ENCODE data around the gene EIF4G3.
"Not testable (repeated sequence)": the region's sequence is repeated elsewhere in the genome, so short reads cannot be mapped to it uniquely, and the experiment has no call there.

EIF4G3 gene

DNA sequence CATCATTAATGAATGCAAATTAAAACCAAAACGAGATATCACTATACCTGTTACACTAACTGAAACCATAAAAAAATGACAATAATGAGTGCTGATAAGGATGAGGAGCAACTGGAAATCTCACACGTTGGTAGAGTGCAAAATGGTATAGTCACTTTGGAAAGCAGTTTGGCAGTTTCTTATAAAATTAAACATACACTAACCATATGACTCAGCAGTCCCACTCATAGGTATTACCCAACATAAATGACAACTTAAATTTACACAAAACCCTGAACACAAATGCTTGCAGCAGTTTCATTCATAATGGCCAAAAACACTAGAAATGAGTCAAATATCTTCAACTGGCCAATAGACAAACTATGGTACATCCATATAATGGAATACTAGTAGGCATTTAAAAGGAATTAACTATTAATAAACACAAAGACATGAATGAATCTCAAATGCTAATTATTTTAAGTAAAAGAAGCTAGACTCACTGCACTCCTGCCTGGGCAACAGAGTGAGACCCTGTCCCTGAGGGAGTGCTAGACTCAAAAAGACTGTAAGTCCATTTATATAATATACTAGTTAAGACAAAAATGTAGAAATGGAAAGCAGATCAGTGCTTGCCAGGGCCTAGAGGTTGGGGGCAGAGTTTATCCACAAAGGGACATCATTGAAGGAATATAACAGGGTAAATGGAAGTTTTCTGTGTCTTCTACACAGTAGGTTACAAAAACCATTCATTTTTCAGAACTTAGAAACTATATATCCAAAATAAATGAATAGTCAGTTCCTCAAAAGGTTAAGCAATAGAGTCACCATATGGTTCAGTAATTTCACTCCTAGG is 77.4 kb downstream of the EIF4G3 start:
- no peak for DNase-seq

DNA sequence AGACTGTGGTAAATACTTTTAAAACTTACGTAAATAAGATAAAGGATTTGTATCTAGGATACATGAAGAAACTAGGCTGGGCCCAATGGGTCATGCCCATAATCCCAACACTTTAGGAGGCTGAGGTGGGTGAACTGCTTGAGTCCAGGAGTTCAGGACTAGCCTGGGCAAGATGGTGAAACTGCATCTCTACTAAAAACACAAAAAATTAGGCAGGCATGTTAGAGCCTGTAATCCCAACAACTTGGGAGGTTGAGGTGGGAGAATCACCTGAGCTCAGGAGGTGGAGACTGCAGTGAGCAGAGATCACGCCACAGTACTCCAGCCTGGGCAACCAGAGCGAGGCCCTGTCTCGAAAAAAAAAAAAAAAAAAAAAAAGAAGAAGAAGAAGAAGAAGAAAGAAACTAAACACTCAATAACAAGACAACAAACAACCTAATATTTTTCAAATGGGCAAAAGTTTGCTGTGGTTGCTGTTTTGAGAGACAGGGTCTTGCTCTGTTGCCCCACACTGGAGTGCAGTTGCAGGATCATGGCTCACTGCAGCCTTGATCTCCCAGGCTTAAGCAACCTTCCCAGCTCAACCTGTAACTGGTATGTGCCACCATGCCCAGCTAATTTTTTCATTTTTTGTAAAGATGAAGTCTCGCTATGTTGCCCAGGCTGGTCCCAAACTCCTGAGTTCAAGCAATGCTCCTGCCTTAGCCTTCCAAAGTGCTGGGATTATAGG is 78.3 kb downstream of the EIF4G3 start:
- no peak for DNase-seq

DNA sequence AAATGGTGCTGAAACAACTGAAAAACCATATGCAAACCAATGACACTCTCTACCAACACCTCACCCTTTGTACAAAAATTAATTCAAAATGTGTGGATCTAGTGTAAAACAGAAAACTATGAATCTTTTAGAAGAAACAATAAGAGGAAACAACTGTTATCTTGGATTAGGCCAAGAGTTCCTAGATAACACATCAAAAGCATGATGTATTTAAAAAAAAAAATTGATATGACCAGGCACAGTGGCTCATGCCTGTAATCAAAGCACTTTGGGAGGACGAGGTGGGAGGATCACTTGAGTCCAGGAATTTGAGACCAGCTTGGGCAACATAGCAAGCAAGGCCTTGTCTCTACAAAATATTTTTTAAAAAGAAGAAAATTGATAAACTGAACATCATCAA is 79.0 kb downstream of the EIF4G3 start:
- DNase-seq: no peak

DNA sequence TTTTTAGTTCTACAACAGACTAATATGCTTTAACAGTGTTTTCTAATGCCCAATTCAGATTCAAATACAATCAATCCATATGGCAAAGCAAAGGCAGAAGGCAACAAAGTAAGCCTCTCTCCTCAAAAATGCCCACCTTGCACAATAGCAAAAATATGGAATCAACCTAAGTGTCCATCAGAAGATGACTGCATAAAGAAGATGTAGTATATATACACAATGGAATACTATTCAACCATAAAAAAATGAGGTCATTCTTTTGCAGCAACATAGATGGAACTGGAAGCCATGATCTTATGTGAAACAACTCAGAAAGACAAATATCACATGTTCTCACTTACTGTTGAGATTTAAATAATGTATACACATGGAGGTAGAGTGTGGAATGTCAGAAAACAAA is 80.7 kb downstream of the EIF4G3 start:
- no peak for DNase-seq

DNA sequence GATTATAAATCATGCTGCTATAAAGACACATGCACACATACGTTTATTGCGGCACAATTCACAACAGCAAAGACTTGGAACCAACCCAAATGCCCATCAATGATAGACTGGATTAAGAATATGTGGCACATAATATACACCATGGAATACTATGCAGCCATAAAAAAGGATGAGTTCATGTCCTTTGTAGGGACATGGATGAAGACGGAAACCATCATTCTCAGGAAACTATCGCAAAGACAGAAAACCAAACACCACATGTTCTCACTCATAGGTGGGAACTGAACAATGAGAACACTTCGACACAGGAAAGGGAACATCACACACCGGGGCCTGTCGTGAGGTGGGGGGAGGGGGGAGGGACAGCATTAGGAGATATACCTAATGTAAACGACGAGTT is 82.4 kb downstream of the EIF4G3 start:
- DNase-seq: not testable (repeated sequence)

DNA sequence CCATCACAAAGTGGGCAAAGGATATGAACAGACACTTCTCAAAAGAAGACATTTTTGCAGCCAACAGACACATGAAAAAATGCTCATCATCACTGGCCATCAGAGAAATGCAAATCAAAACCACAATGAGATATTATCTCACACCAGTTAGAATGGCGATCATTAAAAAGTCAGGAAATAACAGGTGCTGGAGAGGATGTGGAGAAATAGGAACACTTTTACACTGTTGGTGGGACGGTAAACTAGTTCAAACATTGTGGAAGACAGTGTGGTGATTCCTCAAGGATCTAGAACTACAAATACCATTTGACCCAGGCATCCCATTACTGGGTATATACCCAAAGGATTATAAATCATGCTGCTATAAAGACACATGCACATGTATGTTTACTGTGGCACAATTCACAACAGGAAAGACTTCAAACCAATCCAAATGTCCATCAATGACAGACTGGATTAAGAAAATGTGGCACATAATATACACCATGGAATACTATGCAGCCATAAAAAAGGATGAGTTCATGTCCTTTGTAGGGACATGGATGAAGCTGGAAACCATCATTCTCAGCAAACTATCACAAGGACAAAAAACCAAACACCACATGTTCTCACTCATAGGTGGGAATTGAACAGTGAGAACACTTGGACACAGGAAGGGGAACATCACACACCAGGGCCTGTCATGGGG is 83.3 kb downstream of the EIF4G3 start:
- not testable (repeated sequence) for DNase-seq

DNA sequence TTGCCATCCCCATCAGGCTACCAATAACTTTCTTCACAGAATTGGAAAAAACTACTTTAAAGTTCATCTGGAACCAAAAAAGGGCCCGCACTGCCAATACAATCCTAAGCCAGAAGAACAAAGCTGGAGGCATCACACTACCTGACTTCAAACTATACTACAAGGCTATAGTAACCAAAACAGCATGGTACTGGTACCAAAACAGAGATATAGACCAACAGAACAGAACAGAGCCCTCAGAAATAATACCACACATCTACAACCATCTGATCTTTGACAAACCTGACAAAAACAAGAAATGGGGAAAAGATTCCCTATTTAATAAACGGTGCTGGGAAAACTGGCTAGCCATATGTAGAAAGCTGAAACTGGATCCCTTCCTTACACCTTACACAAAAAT is 84.2 kb downstream of the EIF4G3 start:
- not testable (repeated sequence) for DNase-seq

DNA sequence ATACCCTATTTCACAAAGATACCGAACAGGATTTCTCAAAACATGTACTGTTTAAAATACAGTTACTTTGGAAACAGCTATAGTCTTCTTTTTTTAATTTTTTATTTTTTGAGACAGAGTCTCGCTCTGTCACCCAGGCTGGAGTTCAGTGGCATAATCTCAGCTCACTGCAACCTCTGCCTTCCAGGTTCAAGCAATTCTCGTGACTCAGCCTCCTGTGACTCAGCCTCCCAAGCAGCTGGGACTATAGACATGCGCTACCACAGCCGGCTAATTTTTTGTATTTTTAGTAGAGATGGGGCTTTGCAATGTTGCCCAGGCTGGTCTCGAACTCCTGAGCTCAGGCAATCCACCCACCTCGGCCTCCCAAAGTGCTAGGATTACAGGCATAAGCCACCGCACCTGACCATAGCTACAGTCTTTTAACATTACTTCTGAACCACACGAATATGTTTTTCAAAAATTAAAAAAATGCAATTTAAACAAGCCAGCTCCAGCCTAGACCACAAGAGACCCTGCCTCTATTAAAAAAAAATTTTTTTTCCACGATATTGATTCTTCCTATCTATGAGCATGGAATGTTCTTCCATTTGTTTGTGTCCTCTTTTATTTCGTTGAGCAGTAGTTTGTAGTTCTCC is 85.5 kb downstream of the EIF4G3 start:
- DNase-seq: not testable (repeated sequence)

DNA sequence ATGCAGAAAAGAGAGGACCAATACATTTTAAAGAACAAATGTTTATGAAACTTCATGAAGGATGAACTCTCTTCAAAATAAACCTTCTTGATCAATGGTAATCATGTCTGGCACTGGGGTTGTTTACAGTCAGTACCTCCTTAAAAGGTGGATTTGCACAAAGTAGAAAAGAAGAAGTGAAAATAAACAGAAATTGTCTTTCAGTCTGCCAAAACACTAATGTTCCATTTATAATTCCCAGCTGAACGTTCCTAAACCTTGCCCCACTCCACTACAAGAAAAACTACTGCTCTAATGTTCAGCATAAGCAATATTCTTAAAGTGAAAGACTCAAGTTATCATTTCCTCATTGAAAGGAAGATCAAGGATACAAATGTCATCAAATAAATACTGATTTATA is 86.2 kb downstream of the EIF4G3 start:
- DNase-seq: no peak

DNA sequence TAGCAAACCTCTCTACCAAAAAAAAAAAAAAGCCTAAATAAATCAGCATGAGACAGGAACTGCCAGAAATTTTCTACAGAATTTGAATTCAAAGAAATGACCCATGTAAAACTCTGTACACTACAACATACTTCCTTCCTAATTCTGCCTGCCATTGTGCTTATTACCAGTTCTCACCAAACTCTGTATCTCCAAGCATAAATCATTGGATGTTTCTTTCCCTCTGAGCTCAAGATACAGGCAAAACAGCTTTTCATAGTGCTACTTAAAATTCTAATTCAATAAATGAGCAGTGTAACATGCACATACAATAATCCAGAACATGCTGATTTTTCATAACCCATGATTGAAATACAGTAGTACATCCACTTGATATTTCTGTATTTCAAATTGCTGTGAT is 87.0 kb downstream of the EIF4G3 start:
- no peak for DNase-seq

DNA sequence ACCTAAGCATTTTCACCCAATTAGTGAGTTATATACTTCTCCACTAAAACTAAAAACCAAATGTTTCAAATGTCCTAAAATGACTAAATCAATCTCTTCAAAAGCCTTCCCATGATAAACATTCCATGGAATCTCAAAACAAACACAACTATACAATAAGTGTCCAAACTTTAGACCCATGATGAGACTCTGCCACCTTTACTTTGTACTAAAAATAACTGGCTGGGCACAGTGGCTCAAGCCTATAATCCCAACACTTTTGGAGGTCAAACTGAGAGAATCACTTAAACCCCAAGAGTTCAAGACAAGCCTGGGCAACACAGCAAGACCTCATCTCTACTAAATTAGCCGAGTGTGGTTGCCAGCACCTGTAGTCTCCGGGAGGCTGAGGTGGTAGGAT is 87.4 kb downstream of the EIF4G3 start:
- DNase-seq: no peak

DNA sequence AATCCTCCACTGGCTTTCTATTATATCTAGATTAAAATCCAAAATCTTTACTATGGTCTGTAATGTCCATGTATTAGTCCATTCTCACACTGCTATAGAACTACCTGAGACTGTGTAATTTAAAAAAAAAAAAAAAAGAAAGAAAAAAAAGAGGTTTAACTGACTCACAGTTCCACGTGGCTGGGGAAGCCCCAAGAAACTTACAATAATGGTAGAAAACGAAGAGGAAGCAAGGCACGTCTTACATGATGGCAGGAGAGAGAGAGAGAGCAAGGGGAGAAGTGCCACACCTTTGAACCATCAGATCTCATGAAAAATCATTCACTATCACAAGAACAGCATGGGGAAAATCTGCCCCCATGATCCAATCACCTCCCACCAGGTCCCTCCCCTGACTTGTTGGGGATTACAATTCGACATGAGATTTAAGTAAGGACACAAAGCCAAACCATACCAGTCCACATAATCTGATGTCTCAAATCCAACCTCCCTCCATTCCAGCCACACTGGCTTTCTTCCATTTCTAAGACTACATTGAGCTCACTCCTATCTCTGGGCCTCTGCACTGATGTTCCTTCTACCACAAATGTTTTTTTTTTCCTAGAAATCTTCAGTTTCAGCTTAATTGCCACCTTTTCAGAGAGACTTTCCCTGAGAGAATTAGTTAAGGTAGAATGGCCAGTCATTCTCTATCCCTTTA is 92.4 kb downstream of the EIF4G3 start:
- DNase-seq: no peak

DNA sequence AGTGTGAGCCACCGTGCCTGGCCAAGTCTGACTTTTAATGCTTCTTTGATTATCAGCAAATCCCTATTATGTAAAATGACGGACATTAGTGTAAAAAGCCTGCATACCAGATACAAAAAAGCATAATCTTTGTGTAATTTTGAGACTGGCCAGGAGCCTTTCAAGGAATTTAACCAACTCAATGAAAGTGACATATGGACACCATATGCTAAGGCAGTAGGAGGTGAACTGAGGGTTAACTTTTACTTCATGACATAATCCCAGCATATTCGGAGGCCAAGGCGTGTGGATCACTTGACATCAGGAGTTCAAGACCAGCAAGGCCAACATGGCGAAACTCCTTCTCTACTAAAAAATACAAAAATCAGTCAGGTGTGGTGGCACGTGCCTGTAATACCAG is 94.6 kb downstream of the EIF4G3 start:
- no peak for DNase-seq

DNA sequence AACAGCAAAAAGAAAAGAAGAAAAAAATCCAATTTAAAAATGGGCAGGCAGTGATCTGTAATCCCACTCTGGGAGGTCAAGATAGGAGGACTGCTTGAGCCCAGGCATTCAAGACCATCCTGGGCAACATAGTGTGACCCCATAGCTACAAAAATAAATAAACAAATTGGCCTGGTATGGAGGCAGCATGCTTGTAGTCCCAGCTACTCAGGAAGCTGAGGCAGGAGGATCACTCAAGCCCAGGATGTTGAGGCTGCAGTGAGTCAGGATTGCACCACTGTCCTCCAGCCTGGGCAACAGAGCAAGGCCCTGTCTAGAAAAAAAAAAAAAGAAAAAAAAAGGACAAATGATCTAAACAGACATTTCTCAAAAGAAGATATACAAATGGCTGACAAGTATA is 99.6 kb downstream of the EIF4G3 start:
- no peak for DNase-seq

DNA sequence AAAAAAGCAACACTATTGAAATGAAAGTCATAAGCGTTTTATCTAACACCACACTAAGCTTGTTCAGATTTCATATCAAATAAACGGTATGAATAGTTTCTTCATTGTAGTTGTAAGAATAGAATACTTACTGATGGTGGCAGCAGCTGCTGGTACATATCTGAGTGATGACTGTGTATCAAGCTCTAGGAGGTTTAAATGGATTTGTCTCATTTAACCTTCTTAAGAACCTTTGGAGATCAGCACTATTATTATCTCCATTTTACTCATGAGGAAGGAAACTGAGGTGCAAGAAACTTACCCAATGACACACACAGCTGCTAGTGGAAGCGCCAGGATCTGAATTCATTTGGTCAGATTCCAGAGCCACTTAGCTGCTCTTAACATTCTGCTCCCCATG is 104.0 kb downstream of the EIF4G3 start:
- DNase-seq: no peak

DNA sequence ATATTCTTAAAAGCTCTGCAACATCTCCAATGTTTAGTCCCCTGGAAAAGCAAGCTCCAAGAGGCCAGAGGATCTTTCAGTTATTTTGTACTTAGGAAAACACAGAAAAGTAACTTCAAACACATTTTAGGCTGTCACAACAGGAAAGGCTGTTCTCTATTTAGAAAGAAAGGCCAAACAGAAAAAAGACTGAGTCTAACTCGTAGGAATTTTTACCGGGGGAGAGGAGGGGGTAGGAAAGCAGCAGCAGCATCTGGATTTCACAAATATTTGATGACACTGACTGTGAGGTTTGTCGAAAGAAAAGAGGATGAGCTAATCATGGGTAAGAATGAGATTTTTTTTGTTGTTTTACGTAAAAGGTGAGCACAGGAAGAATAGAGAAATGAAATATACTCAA is 107.1 kb downstream of the EIF4G3 start:
- no peak for DNase-seq

DNA sequence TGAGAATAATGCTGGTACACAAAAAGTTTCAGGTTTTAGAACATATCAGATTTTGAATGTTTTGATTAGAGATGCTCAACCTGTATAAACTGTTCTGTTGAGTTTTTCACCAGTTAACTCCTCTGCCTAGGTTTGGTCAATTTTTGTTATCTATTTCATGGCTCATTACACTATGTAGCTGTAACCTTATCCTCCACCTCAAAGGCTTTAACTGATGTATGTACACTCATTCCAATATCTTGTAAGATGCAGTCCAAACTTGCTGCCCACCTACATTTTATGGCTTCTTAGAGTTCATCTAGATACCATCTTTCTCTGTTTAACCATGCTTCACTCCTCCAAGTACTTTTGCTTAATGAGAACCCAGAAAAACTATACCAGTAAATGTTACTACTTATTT is 107.8 kb downstream of the EIF4G3 start:
- no peak for DNase-seq

DNA sequence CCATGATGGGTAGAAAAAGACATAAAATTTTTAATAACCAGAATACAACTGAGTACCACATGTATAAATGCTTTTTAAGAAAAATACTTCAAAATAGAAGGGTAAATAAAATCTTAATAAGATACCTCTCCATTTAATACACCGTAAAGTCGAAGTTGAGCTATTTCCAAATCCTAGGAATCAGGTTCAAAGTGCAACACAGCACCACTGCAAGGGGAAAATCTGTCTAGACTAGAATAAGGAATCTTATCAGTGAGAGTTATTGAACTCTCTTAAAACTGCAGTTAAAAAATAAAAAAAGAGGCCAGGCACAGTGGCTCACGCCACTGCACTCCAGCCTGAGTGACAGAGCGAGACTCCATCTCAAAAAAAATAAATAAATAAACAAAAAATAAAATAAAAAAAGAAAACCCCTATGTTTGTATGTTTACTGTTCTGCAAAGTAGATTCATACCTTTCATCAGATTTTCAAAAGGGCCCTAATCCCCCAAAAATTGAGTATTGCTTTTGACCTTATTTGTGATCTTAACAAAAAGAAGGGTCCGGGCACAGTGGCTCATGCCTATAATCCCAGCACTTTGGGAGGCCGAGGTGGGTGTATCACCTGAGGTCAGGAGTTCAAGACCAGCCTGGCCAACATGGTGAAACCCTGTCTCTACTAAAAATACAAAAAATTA is 109.0 kb downstream of the EIF4G3 start:
- DNase-seq: no peak

DNA sequence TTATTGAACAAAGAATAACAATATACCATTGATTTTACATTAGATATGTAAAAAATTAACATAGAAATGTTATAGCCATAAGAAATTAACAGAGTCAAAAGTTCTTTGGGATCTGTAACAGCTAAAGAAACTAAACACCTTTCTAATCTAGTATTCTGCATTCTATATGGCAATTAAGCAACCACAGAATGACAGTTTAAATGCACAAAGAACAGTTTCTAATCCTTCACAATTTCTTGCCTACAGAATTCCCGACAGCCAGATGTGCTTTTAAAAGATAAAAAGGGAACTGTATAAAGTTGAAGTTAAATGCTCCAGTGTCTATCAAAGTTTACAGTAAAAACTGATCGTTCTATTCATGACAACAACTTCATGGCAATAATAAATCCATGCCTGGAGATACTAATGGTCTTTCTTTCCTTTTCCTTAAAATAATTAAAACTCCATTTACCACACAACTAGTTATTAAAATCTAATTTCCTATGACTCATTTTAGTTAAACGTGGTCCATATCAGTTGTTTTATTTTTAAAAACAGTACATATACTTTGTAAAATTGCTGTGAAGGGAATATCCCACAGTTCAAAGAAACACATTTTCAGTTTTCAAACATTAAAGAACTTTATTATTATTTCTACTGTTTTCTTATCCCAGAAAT is 110.2 kb downstream of the EIF4G3 start:
- DNase-seq: no peak

DNA sequence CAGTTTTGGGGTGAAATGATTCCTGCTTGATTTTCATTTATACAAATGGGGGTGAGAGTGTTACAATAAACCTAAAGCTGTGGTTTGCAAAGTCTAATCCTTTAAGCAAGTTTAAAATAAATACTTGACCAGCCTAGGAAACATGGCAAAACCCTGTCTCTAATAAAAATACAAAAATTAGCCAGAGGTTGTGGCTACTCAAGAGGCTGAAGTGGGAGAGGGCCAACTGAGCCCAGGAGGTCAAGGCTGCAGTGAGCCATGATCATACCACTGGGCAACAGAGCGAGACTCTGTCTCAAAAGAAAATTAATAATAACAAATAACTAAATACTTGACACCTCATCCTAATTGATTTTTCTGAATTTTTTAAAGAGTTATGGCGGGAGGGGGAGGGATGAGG is 110.8 kb downstream of the EIF4G3 start:
- DNase-seq: no peak

DNA sequence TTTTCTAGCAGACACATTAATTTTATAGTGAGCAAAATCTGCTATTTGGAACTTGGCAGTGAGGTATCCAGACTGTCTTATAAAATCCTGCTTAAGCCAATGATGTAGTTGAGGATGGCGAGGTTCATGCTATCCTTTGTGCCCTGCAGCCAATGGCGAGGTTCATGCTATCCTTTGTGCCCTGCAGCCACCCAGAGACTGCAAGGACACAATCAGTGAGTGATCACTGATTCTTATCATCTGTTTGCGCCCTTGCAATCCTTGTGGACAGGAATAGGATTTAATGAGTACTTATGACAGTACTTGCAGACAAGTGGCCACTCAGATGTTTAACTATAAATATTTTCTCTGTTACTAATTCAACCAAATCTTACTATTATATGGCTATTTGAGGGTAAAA is 112.6 kb downstream of the EIF4G3 start:
- peak; percentile 66 for DNase-seq

DNA sequence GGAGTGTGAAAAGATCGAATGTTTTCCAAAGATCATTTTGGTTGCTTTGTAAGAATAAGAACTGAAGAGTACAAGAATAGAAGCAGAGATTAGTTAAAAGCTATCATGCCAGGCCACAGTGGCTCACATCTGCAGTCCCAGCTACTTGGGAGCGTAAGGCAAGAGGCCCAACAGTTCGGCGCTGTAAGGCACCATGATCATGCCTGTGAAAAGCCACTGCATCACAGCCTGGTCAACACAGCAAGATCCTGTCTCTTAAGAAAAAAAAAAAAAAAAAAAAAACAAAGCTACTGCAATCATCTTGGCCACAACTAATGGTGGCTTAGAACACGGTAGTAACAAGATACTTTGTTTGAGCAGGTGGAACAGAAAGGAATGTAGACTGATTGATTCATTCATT is 116.2 kb downstream of the EIF4G3 start:
- no peak for DNase-seq

All from DMS79 (cell line).